GM18499 (cell line): ENCODE results near the gene HNRNPUL1.
"Not testable (repeated sequence)": the region's sequence is repeated elsewhere in the genome, so short reads cannot be mapped to it uniquely, and the experiment has no call there.

Experiments used
- ATAC-seq: cut with Tn5 transposase; IDR thresholded peaks from one replicate; pipeline ENCODE4 v1.9.1; 2021; ENCODE audit warnings: moderate number of reproducible peaks; ENCODE audit not compliant: insufficient read depth, unreplicated experiment

HNRNPUL1 gene

DNA sequence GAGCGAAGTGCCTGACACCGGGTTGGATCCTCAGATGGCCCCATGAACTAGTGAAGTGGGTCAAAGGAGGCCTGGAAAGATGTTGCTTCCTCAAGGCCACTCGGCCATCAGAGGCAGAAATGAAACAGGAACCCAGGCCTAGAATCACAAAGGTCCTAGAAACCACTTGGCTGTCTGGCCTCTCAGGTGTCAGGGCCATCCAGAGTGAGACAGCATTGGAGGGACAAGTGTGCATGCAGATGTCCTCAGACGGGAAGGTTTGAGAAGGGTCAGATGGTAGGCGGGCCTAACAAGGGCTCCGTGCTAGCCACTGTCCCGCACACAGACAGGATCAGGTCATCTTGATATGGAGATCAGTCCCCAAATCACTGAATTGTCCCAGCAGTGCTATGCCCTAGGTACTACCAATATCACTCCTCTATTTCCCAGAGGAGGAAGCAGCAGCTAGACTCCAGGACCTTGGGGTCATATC, 60.1 kb downstream of the HNRNPUL1 start:
- no peak for ATAC-seq

DNA sequence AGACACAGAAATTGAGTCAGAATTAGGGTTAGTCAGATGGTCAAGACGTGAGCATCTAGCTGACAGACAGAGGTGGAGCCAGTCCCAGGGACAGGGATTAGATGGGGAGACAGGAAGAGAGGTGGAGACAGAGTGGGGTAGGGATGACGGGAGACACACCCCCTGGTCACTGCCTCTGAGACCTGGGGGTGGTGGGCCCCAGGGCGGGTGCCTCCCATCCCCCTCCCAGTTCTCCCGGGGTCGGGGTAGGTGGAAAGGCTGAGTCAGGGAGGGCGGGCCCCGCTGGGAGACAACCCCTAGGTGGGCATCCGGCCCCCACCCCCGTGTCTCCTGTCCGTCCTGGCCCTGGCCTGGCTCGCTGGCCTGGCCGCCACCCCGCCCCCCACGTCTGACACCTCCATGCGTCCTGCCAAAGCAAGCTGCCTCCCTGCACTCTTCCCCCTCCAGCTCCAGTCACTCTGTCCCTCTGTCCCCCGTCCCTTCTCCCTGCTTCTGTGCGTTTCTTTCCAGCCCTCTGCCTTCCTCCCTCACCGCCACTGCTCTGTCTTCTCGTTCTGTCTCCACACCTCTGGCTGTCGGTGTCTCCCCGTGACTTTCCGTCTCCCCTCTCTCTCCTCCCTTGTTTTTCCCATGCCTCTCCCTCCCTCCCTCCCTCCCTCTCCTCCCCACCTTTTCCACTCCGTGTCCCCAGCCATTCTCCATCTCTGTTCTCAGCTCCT, 60.9 kb downstream of the HNRNPUL1 start:
- no peak for ATAC-seq

DNA sequence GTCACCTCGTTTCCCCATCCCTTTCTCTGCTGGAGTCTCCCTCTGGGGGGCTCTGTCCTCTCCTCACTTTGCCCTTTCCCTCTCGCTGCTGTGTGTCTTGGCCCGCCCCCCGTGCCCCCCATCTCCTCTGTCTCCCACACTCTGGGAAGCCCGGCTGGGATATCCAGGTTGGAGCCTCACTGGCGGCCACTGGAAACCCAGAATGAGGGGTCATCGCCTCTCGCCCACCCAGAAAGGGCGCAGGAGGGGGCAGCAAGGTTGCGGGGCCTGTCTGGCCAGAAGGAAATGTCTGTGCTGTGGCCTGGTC, 61.4 kb downstream of the HNRNPUL1 start:
- no peak for ATAC-seq

DNA sequence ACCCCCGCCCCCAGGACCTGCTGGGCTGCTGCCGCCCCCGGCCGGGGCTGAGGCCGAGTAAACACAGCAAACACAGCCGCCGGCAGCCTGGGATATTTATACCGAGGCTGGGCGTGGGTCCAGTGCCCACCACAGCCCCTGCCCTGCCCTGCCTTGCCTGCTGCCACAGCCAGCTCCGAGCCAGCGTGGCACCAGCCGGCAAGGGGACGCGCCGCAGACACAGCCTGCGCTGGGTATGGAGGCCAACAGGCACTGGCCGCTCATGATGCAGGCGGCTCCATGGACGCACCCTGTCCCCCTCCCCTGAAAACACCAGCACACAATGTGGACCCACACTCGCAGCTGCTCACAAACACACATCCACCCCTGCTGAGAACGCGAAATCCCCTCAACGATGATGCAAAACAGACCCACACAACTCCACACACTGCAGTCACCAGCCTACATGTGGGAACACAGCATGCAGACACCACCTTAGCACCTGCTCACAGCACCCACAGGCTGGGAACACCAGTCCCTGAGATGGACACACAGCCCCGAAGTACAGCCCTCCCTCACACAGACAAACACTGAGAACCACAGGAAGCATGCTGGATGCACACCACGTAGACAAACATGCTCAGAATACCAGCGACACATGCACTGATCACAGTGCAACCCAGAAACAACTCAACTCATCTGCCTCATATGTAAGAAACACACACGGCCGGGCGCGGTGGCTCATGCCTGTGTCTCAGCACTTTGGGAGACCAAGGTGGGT, 62.0 kb downstream of the HNRNPUL1 start:
- no peak for ATAC-seq

DNA sequence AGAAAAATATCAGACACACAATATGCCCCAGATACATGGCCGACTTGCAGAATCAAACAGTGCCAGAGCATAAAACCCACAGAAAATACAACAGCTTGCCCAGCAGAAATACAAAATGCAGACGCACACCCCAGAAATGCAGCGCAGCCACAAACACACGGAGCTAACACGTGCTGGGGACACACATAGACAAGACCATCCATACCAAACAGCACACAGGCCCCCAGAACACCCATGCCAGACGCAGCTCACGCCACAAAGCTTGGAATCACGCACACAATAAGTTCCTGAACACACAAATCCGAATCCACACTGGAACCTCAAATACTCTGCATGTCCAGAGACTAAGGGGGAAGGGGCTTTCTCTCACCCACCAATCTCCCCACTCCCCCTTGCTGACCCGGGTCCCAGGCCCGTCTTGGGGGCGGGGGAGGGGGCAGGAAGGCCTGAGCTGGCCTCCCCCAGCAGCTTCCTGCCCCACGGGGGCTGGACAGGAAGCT, 63.0 kb downstream of the HNRNPUL1 start:
- no peak for ATAC-seq

DNA sequence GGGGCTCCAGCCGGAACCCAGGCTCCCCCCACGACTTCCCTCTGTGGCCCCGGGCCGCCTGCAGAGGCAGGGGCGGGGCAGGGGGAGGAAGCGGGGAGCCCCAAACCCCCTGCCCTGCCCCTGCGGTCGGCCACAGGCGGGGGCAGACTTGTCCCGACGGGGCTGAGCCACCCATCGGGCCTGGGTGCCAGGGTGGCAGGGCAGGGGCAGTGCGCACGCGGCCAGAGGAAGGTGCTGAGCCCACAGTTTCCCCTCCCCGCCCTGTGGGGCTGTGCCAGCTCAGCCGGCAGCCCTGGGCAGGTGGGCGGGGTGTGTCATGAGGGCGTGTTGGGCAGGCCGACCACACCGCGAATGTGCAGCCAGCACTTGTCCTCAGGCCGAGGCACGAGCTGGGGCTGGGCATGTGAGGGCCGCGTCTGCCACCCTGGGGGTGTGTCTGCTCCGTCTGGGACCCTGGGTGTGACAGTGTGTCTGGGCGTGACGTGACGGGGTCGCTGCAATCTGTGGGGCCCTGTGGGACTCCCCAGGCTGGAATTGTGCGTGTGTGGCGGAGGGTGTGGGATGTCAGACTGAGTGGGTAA, 63.5 kb downstream of the HNRNPUL1 start:
- no peak for ATAC-seq

DNA sequence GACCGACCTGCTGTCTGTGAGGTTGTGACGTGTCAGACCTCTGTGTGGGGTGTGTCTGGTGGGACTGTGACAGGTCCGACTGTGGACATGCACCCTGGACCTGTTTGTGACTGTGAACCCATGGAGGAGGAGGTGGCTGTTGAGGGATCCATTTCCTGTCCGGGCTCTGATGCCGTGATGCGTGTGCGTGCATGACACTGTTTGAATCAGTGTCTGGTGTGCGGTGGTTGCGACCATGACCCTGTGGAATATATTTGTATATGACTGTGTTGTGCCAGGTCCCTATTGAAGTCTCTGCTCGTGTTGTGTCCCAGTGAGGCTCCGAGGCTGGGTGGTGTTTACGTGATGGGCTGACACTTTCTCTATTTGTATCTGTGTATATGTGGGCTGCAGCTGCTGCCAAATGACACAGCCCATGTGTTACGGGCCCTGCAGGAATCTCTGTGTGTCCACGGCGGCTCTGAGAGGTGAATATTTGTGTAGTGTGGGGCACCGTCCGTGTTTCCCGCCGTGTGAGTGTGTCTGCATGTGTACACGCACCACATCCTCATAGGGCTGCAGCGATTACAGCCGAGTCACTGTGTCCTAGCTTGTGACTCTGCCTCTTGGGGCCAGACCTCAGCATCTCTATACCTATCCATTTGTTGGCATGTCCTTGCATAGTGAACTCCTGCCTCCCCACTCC, 64.1 kb downstream of the HNRNPUL1 start:
- no peak for ATAC-seq

DNA sequence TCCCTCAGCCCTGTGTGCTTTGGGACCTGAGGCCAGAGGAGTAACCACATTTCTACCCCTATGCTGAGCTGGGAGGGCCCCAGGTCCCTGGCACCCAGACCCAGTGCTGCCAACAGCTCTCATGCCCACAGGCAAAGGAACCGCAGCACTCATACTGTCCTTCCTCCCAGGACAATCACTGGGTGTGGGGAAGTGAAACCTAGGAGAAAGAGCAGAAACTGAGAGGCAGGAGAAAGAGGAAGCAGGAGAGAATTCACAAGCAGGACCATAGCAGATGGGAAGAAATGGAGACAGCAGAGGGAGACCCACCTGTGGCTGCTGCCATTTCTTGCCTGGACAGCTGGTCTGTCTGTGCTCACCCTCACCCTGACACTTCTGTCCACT, 64.7 kb downstream of the HNRNPUL1 start:
- no peak for ATAC-seq

DNA sequence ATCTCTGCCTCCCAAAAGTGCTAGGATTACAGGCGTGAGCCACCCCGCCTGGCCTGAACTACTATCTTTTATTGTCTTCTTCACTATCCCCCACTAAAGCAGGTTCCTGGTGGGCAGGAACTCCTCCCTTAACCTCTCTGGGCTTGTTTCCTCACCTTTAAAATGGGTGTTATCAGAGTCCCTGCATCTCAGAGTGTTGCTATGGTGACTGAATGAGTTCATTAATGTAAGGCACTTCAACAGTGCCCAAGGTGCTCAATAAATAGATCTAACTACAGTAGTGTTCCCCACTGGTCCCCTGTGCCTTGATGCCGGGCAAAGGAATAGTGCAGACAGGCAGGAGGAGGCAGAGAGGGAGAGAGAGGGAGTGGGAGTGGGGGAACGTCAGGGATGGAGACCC, 66.3 kb downstream of the HNRNPUL1 start:
- ATAC-seq: no peak

DNA sequence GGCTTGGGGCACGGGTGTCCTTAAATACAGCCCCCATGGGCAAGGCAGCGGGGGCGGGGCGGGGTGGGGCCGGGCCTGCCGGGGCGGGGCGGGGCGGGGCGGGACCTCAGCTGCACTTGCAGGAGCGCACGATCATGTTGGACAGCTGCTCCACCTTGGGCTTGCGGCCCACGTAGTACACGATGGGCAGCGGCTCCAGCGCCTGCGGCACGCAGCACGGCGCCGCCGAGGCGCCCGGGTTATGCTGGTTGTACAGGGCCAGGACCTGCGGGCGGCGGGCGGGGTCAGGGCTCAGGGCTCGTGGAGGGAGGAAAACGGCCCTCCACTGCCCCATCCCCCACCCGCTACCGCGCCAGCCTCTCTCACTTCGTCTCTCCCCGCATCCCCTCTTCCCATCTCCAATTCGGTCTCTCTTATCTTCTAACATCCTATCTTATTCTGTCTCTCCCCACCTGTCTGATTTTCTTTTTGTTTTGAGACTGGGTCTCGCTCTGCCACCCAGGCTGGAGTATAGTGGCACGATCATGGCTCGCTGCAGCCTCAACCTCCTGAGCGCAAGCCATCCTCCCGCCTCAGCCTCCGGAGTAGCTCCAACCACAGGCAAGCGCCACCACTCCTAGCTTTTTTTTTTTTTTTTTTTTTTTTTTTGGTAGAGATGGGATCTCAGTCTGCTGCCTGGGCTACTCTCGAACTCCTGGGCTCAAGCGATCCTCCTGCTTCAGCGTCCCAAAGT, 66.9 kb downstream of the HNRNPUL1 start:
- ATAC-seq: no peak

DNA sequence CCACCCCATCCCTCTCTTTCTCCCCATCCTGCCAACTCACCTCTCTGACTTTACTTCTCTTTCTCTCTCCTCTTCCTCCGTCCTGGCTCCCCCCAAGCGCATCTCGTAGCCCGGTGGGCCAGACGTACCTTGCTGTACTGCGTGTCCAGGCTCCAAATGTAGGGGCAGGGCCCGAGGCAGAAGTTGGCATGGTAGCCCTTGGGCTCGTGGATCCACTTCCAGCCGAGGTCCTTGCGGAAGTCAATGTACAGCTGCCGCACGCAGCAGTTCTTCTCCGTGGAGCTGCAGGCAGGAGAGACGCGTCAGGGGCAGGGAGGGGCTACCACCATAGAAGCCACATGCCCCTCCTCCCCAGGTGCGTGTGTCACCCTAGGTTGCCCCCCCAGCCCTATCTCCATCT, 67.8 kb downstream of the HNRNPUL1 start:
- ATAC-seq: no peak

DNA sequence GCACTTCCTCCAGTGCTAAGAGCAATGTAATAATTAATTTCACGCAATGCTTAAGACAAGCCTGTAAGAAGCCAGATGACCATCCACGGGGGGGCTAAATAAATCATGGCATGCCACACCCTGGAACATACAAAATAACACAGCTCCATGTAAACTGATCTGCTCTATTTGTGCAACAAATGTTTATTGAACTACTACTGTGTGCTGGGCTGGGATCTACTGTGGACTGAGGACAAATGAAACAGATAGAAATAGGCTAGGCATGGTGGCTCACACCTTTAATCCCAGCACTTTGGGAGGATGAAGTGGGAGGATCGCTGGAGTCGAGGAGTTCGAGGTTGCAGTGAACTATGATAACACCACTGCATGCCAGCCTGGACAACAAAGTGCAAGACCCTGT, 68.3 kb downstream of the HNRNPUL1 start:
- ATAC-seq: no peak

DNA sequence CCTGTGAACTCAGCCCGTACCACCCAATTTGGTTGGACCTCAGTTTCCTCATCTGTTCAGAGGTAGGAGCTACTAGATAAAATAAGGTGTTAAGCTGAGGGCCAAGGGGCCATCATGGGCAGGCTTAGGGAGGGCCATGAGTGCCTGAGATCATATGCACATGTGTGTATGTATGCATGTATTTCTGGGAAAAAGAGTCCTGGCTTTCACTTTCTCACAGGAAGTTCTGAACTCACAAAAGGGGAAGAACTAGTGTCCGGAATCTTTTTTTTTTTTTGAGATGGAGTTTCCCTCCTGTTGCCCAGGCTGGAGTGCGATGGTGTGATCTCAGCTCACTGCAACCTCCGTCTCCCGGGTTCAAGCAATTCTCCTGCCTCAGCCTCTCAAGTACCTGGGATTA, 70.6 kb downstream of the HNRNPUL1 start:
- ATAC-seq: no peak

DNA sequence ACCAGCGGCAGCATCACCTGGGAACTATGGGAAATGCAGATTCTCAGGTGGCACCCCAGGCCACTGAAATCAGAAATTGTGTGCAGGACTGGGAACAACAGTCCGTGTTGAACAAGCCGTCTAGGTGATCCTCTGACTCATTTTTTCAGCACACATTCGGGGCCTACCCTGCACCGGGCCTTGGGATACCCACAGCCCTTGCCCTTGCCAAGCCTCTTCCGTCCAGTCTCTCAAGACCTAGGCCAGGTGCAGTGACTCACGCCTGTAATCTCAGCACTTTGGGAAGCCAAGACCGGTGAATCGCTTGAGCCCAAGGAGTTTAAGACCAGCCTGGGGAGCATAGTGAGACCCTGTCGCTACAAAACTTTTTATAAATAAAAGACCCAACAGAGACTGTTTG, 71.3 kb downstream of the HNRNPUL1 start:
- no peak for ATAC-seq

DNA sequence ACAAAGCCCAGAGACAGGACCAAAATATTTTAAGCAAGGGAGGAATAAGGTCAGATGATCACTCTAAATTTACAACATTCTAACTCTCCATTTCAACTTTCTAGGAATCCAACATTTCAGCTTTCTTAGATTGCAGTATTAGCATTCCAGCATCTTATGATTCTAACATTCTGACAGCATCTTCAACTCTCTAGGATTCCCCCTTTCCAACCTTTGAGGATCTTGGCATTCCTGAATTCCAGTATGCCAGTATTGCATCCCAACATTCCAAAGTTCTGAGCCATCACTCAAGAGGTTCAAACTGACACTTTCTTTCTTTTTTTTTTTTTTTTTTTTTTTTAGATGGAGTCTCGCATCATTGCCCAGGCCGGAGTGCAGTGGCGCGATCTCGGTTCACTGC, 75.8 kb downstream of the HNRNPUL1 start:
- ATAC-seq: no peak

DNA sequence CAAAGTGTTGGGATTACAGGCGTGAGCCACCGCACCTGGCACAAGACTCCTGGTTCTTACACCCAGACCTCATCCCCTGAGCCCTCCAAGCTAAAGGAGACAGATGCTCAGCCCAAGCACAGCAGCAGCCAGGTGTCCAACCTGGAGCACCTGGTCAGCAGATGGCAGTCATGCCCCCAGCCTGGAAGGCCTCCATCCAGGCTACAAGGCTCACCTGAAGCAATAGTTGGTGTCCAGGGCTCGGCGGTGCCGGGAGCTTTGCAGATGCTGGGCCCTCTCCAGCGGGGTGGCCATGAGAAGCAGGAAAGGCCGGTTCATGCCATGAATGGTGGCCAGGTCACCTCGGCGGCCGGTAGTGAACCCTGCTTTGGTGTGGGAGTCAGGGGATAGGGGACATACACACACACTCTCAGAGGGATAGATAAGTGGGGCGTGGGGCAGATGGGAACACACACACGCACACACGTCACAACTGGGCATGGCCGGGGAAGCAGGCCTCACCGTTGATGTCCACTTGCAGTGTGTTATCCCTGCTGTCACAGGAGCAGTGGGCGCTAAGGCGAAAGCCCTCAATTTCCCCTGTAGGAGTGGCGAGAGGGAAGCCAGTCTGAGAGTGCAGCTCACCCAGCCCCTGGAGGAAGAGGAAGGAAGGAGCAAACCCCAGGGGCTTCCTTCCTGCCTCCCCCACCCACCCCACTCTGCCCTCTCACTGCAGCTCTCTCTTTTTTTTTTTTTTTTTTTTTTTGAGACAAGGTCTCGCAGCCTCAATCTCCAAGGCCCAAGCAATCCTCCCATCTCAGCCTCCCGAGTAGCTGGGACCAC, 77.7 kb downstream of the HNRNPUL1 start:
- no peak for ATAC-seq

DNA sequence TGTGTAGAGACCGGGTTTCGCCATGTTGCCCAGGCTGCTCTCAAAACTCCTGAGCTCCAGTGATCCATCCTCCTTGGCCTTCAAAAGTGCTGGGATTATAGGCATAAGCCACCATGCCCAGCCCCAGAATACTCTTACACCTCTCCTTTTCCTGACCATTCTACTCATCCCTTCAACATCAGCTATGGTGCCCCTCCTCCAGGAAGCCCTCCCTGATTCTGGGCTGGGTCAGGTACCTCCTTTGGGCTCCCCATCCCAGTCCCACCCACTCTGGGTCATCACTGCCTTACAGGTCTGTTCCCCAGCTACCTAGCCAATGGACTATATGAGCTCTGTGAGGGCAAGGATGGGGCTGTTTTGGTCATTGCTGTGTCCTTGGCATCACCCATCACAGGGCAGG, 80.0 kb downstream of the HNRNPUL1 start:
- ATAC-seq: no peak

DNA sequence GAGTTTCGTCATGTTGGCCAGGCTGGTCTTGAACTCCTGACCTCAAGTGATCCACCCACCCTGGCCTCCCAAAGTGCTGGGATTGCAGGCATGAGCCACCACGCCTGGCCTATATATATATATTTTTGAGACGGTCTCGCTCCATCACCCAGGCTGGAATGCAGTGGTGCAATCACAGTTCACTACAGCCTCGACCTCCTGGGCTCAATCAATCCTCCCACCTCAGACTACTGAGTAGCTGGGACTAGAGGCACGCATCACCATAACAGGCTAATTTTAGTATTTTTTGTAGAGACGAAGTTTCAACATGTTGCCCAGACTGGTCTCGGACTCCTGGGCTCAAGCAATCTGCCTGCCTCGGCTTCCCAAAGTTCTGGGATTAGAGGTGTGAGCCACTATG, 82.7 kb downstream of the HNRNPUL1 start:
- ATAC-seq: not testable (repeated sequence)

DNA sequence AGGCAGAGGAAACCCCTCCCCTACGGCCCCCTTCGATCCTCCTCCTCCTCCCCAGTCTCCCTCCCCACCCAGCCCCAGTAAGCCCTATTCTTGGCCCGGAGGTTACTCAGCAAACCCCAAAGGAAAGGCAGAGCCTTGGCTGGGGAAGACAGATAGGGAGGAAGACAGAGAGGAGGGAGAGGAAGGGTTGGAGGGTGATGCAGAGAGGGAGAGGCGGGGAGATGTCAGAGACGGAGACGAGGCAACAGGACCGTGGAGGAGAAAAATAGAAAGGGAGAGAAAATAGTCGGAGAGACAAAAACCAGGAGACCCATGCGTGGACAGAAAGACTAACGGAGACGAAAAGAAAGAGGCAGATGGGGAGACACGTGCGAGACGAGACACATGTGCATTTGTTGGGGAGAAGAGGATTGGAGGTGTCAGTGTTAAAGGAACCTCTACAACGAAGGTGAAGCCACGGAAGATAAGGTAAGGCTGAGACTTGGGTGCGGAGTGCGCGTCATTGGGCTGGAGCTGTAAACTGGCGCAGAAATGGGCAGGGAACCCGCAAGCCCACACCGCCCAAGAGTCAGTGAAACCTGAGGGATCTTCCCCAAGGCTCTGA, 86.7 kb downstream of the HNRNPUL1 start:
- no peak for ATAC-seq
